ENCODE results near the gene KRTAP10-12.
"Not testable (repeated sequence)": the region's sequence is repeated elsewhere in the genome, so short reads cannot be mapped to it uniquely, and the experiment has no call there.

The KRTAP10-12 gene

GRCh38 chr21:44697172-44697810 lies at the start of gene KRTAP10-12:
Gene KRTAP10-12 (plus strand): TSS chr21:44697172. CDS start chr21:44697202, 30 bp downstream.
- not testable (repeated sequence) for DNase-seq (ENCODE audit: low spot score); H3K4me3 ChIP-seq; H3K27ac ChIP-seq

- no peak for DNase-seq (ENCODE audit: low spot score)
- no peak for TF ChIP-seq CTCF (IDR thresholded peaks at IDR 0.05)
- H3K27ac ChIP-seq, result no peak overlapping the region
- H3K4me3 ChIP-seq, result no peak overlapping the region
Measured at GRCh38 chr21:44647222-44647552, 49.8 kb upstream of the KRTAP10-12 start.

GRCh38 chr21:44648557-44649311 lies 48.2 kb upstream of the KRTAP10-12 start:
- TF ChIP-seq CTCF (IDR thresholded peaks at IDR 0.05), result no peak

GRCh38 chr21:44649521-44650100 lies 47.4 kb upstream of the KRTAP10-12 start:
- TF ChIP-seq CTCF (IDR thresholded peaks at IDR 0.05), result no peak
- Histone ChIP-seq H3K27ac (no peak overlapping the region), H3K4me3 (no peak overlapping the region)
- DNase-seq (ENCODE audit: low spot score), result no peak

More at GRCh38 chr21:44648557-44649311, 48.2 kb upstream of the KRTAP10-12 start:
- DNase-seq (ENCODE audit: low spot score), result no peak
- no peak overlapping the region for H3K27ac ChIP-seq
- H3K4me3 ChIP-seq, result no peak overlapping the region

GRCh38 chr21:44650265-44650972 lies 46.6 kb upstream of the KRTAP10-12 start:
- Histone ChIP-seq H3K27ac (no peak overlapping the region), H3K4me3 (no peak overlapping the region)
- TF ChIP-seq CTCF (IDR thresholded peaks at IDR 0.05), result no peak
- no peak for DNase-seq (ENCODE audit: low spot score)

GRCh38 chr21:44650973-44651675 lies 45.8 kb upstream of the KRTAP10-12 start:
- H3K27ac ChIP-seq, result no peak overlapping the region
- TF ChIP-seq CTCF (IDR thresholded peaks at IDR 0.05), result no peak

GRCh38 chr21:44653123-44653522 lies 43.8 kb upstream of the KRTAP10-12 start:
- Histone ChIP-seq H3K4me3 (no peak overlapping the region), H3K27ac (no peak overlapping the region)
- DNase-seq (ENCODE audit: low spot score), result no peak
- TF ChIP-seq CTCF (IDR thresholded peaks at IDR 0.05), result no peak

More at GRCh38 chr21:44650973-44651675, 45.8 kb upstream of the KRTAP10-12 start:
- DNase-seq (ENCODE audit: low spot score), result no peak
- no peak overlapping the region for H3K4me3 ChIP-seq
